HuH-7.5 (cell line): ENCODE data around the gene EIF5.

ENCODE experiments used
- DNase-seq: peaks from one replicate; pipeline ENCODE4 v3.0.0; 2011; ENCODE audit warnings: low spot score

EIF5 gene

DNA sequence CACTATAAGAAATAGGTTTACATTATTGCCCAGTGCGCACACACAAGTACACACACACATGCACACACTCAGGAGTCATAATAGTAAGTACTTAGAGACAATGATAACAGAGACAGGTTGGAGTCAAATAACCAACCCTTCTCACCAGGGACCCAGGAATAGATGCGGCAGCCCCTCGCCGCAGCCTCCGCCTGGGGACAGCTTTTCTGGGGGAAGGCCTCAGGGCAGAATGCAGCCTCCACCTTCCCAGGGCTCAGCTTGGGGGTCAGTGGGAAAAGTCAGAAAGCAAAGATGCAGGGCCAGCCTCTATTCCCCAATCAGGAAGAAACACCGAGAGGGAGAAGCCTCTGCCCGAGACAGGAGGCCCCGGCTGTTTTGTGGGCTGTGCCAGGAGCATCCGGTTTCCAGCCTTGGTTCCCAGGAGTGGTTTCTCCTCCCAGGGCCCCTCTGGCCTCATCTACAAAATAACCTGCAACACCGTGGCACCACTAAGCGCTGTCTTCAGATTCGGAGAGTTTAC lies 23.4 kb upstream of the EIF5 start:
- no peak for DNase-seq

DNA sequence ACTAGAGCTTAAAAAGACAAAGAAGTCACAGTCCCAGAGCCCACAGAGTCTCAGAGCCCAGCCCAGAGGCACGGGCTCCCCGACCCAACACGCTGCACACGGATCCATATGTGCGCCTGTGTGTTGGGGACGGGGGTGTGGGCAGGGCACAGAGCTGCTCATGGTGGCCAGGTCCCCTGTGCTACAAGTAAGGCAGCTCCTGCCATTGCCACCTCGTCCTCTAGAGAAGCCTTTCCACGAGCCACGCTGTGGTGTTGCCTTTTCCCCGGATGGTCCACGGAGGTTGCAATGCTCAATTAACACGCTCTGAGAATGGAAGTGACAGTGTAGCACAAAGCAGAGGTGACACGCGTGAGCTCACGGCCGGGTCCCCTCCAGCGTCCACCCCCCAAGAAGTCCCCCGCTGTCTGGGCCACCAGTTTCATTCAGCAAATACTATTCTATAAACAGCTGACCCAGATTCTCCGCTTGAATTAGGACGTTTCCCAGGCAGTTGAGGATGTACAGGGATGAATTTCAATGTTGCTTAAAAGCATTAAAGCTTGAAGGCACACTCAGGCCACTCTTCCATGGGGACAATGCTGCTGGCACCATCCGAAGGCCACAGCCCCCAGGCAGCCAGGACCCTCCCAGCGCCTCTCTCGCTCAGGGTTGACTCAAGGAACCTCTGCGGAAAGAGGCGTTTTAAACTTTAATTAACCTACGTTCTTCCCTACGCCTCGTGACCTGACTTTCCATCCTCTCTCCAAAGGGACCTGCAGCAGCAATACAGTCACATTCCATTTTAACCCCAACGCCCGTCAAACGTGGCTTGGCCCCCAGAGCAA lies 22.7 kb upstream of the EIF5 start:
- DNase-seq: no peak

DNA sequence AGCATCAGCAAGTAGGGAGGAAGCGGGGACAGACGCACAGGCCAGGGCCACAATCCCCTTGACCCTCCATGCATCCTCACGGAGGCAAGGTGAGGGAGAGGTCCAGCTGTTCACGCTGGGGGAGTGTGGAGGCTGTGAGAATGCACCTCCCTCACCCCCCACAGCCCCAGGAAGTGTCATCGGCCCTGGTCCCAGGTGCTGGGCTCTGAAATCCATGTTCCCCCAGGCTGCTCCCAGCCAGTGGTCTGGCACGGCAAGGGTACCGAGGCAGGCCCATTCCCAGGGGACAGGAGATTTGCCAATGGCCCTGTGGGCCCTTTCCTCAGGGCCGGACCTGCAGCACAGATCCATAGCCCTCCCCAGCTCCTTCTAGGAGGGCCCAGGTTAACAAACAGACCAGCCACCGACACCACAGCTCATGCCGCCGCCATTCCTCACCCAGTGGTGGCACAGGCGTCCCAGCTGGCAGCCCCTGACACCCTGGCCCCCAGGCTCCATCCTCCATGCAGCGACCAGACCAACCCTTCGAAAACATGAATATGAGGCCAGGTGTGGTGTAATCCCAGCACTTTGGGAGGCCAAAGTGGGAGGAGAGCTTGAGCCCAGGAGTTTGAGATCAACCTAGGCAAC lies 21.9 kb upstream of the EIF5 start:
- DNase-seq: no peak

DNA sequence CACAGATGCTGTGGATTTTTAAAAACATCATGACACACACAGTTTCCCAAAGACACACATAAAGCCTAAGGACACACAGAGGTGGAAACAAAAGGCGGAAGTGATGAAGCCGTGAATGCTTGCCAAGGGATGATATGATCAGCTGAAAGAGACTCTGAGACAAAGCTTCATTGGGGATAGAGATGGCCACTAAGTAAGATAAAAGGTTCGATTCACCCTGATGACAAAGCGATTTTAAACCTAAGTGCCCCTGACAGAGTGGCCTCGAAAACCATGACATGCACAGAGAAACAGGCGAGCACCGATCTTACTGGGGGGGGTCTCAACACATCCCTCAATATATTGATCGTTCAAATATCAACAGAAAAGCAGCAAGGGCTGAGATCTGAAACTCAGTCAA lies 20.3 kb upstream of the EIF5 start:
- DNase-seq: no peak

GRCh38 chr14:103314496-103315277 lies 19.4 kb upstream of the EIF5 start:
- no peak for DNase-seq

DNA sequence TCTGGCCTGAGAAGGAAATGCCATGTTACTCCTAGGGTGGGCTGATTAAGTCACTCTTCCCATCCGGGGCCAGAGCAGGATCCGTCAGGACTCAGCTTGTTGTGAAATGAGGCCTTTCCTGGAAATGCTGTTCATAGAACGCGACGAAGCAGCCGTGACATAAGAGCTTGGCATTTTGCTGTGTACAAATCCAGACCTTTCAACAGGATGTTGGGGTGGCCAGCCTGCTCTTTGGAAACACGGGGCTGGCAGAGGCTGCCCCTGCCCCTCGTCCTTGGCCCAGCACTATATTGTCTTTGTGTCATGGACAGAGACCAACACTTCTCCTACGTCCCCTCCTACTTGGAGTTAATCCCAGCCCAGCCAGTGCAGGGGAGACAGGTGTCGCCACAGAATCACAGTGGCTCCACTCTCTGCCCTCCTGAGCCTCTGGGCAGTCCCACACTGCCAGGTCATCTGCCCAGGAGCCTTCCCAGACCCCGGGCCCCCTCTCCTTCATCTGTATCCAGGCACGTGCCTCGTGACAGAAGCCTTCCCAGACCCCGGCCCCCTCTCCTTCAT lies 18.6 kb upstream of the EIF5 start:
- DNase-seq: no peak

DNA sequence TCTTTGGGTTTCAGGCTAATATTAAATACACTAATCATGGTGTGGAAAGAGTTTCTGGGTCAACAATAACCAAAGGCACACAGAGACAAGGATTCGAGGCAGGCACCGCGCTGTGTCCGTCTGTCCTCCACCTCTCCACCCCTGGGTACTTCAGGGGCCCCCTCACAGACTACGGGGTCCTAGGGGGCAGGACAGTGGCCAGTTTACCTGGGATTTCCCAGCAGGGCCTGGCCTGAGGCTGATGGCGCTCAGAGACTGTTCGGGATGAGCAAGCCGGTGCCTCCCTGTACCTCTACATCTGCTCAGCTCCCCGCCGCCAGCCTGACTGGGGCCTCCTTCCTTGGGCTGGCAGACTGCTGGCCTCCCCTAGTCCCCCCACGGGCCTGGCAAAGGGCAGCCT lies 18.1 kb upstream of the EIF5 start:
- no peak for DNase-seq

DNA sequence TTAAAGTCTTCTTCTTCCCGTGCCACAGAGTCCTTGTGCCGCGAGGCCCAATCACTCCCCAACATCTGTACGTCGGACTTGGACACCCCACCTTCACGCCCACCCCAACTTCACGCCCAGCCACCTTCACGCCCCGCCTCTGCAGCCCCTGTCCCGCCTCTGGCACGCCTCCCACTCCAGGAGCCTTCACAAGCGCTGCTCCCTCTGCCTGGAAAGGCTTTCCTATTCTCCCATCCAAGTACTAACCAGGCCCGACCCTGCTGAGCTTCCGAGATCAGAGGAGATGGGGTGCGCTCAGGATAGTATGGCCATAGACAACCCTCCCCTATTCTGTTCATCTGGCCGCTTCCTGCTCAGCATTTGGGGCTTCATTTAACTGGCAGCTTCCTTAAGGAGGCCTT lies 17.3 kb upstream of the EIF5 start:
- no peak for DNase-seq

DNA sequence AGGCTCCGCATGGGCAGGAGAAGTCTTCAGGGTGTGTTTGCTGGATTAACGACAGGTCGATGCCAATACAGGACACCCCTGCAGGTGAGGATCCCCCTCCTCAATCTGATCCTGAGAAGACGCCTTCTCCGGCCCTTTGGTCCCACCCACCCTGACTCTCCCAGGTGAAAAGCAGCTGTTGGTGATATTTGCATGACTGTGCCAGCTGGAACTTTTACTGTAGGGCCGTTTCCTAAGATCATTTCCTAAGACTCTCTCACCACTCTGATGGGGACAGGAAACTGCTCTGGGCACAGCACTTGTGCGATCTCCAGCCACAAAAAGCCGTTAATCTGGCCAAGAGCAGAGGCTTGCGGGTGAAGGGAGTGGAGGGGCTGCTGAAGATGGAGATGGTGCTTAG lies 16.8 kb upstream of the EIF5 start:
- DNase-seq: no peak

DNA sequence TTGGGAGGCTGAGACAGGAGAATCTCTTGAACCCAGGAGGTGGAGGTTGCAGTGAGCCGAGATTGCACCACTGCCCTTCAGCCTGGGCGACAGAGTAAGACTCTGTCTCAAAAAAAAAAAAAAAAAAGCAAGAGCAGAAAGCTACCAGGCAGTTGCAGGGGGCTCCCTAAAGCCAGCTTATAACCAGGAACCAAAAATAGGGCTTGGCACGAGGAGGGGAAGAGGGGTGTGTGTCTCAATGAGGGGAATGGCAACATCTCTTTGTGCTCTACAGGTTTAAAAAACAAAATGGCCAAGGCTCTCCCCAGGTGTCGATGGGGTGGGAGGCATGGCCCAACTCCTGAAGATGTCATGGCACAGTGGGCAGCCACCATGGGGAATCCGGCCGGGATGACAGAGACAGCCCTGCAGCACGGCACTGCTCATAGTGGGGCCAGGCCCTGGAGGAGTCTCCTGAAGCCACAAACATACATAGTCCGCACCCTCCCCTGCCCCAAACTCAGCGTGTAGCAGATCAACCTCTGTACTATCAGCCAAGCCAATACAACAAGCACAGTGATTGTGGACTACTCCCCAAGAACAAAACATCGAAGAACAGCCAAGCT lies 16.0 kb upstream of the EIF5 start:
- no peak for DNase-seq

GRCh38 chr14:103318750-103319419 lies 15.2 kb upstream of the EIF5 start:
- no peak for DNase-seq

- no peak for DNase-seq
Measured at GRCh38 chr14:103319422-103319821, 14.6 kb upstream of the EIF5 start.

DNA sequence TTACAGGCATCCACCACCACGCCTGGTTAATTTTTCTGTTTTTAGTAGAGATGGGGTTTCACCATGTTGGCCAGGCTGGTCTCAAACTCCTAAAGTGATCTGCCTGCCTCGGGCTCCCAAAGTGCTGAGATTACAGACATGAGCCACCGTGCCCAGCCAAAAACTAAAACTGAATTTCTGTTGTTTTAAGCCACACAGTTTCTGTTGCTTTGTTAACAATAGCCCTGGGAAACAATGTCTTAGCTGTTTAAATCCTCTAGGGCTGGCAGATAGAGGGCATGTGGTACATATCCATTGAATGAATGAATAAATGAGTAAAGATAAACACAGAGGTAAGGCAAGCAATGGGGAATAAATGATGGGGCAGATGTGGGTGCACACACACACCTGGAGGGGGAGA lies 8.0 kb upstream of the EIF5 start:
- DNase-seq: no peak

GRCh38 chr14:103328941-103329340 lies 5.1 kb upstream of the EIF5 start:
- no peak for DNase-seq

GRCh38 chr14:103329401-103330347 lies 4.4 kb upstream of the EIF5 start:
- no peak for DNase-seq

DNA sequence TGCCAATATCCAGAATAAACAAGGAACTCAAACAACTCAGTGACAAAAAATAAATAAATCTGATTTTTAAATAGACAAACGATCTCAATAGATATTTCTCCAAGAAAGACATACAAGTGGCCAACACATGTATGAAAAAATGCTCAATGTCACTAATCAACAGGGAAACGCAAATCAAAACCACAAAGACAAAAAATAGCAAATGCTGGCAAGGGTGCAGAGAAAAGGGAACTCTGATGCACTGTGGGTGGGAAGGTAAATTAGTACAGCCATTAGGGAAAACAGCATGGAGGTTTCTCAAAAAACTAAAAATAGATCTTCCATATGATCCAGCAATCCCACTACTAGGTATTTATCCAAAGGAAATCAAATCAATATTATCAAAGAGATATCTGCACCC lies 3.5 kb upstream of the EIF5 start:
- DNase-seq: no peak

DNA sequence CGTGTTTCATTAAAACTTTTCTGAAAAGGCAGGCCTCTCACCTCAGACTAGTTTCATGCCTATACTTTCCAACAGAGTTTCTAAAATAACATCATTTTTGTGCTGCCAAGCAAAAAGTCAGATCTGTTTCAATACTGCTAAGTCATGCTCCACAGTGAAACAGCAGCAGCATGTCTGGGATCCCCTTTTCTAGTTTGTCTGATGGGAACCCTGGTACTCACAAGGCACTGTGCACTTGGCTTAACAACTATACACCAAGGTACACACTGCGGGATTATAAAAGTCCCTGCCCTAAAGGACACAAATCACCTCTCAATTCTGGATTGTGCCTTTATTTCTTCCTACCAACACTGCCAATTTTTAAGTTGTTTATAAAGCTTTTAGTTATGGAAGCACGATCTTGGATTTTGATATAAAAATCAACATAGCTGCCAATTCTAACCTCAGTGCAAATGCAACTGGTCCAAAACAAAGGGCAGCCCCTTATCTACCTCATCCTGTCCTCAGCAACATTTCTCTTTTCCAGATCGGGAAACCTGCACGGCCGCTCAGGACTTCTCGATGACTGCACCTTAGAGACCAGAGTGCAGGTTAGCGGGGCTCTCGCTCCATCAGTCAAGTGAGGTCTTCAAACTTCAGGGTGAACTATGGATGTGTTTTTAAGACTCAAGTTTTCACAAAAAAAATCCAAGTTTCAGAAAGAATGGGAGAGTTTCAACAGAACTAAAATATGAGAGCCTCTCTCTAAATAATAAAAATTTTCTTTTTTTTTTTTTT lies 1.7 kb upstream of the EIF5 start:
- no peak for DNase-seq

GRCh38 chr14:103334644-103335622 lies 896 bp downstream of the EIF5 start:
- DNase-seq: no peak
